K562 treated with DMSO at 1 percent for 4 hours (cell line): Measurements from ENCODE around the gene BBC3. TPM values are rescaled to one million over a fixed set of nuclear protein-coding genes. Genes with fewer than 3 reads are reported as not detected.

Experiments used
- total RNA-seq: library from RNA; unstranded; fragments of 300-600 nt; gene quantifications from 2 replicates; pipeline ENCODE4 v1.2.3, GENCODE V29; 2022; ENCODE audit not compliant: insufficient read depth

Gene BBC3
- total RNA-seq: 40.9 and 42.8 TPM in 2 replicates

GRCh38 chr19:47230921-47231214, at the start of gene BBC3:
Gene BBC3, minus strand, starts transcription at chr19:47231199. Its CDS starts 2,768 bp downstream, at chr19:47228431.

GRCh38 chr19:47274071-47274890, 43.3 kb upstream of the BBC3 start, which contains the start of gene INAFM1:
Gene INAFM1, plus strand, starts transcription at chr19:47274885. Its CDS starts 35 bp downstream, at chr19:47274920.

GRCh38 chr19:47255879-47256692, 25.1 kb upstream of the BBC3 start, which contains the start of gene CCDC9:
Gene CCDC9, plus strand, starts transcription at chr19:47256525. Its CDS starts 1,876 bp downstream, at chr19:47258401.

Other genes with a start within 250 kb of the BBC3 start
- 21.0 and 33.3 TPM in 2 replicates for gene NPAS1, start 211.4 kb downstream of the BBC3 start, total RNA-seq
- 78.4 and 110 TPM in 2 replicates for gene TMEM160, start 182.6 kb downstream of the BBC3 start, total RNA-seq
- 7.7 and 10.3 TPM in 2 replicates for gene ZC3H4, start 117.4 kb downstream of the BBC3 start, total RNA-seq
- 211 and 218 TPM in 2 replicates for gene SAE1, start 100.4 kb downstream of the BBC3 start, total RNA-seq
- gene CCDC9, start 25.3 kb upstream of the BBC3 start, total RNA-seq: 14.4 and 18.8 TPM in 2 replicates
- 25.4 and 26.1 TPM in 2 replicates for gene INAFM1, start 43.7 kb upstream of the BBC3 start, total RNA-seq
- 0.91 and 1.3 TPM in 2 replicates for gene C5AR1, start 78.7 kb upstream of the BBC3 start, total RNA-seq
- not detected in 2 replicates for gene C5AR2, start 101.0 kb upstream of the BBC3 start, total RNA-seq
- gene DHX34, start 118.1 kb upstream of the BBC3 start, total RNA-seq: 11.3 and 12.0 TPM in 2 replicates
- 2.9 and 5.6 TPM in 2 replicates for gene MEIS3, start 188.3 kb upstream of the BBC3 start, total RNA-seq
- gene SLC8A2, start 240.7 kb upstream of the BBC3 start, total RNA-seq: 0.24 TPM in 1 of 2 replicates, not detected in the other